ENCODE measurements around the gene TMBIM4.

TMBIM4 gene

GRCh38 chr12:66130267-66131066 lies 39.3 kb downstream of the TMBIM4 start, which contains the start of gene LLPH:
TSS of gene LLPH (minus strand) at chr12:66130750. CDS start at chr12:66129106, 1,644 bp downstream.
- DNase-seq (ENCODE audit: insufficient read length, low spot score) (peak; percentile 71), FAIRE-seq (peak; percentile 98)
- TF ChIP-seq TAF1 (IDR thresholded peaks at IDR 0.05; ENCODE audit: low read depth, low read length) (peak; percentile 98), POU2F2 (IDR thresholded peaks at IDR 0.05; ENCODE audit: low read depth, low read length) (peak; percentile 63; the same call in 1 of the 2 replicates), PAX5 (IDR thresholded peaks at IDR 0.05; ENCODE audit: insufficient read depth, low read length, severe bottlenecking) (no peak), POLR2AphosphoS5 (IDR thresholded peaks at IDR 0.05; ENCODE audit: low read depth, low read length) (peak; percentile 96), POLR2A (IDR thresholded peaks at IDR 0.05; ENCODE audit: low read depth, low read length) (peak; percentile 95), SPI1 (IDR thresholded peaks at IDR 0.05; ENCODE audit: low read depth, low read length) (peak; percentile 69)

GRCh38 chr12:66129934-66130266 lies 39.9 kb downstream of the TMBIM4 start:
- DNase-seq (ENCODE audit: insufficient read length, low spot score) (no peak), FAIRE-seq (no peak)
- TF ChIP-seq POLR2A (IDR thresholded peaks at IDR 0.05; ENCODE audit: low read depth, low read length) (no peak), TAF1 (IDR thresholded peaks at IDR 0.05; ENCODE audit: low read depth, low read length) (no peak), PAX5 (IDR thresholded peaks at IDR 0.05; ENCODE audit: insufficient read depth, low read length, severe bottlenecking) (no peak), SPI1 (IDR thresholded peaks at IDR 0.05; ENCODE audit: low read depth, low read length) (no peak), POU2F2 (IDR thresholded peaks at IDR 0.05; ENCODE audit: low read depth, low read length) (no peak), POLR2AphosphoS5 (IDR thresholded peaks at IDR 0.05; ENCODE audit: low read depth, low read length) (no peak)

- no peak for TF ChIP-seq TAF1 (IDR thresholded peaks at IDR 0.05; ENCODE audit: low read depth, low read length)
- TF ChIP-seq POU2F2 (IDR thresholded peaks at IDR 0.05; ENCODE audit: low read depth, low read length), result no peak
- TF ChIP-seq POLR2AphosphoS5 (IDR thresholded peaks at IDR 0.05; ENCODE audit: low read depth, low read length), result no peak
- TF ChIP-seq SPI1 (IDR thresholded peaks at IDR 0.05; ENCODE audit: low read depth, low read length), result no peak
- no peak for TF ChIP-seq PAX5 (IDR thresholded peaks at IDR 0.05; ENCODE audit: insufficient read depth, low read length, severe bottlenecking)
- TF ChIP-seq POLR2A (IDR thresholded peaks at IDR 0.05; ENCODE audit: low read depth, low read length), result no peak
- FAIRE-seq (no peak), DNase-seq (ENCODE audit: insufficient read length, low spot score) (no peak)
Observed at GRCh38 chr12:66127650-66128049, 42.1 kb downstream of the TMBIM4 start.

GRCh38 chr12:66120477-66120876 lies 49.3 kb downstream of the TMBIM4 start:
- DNase-seq (ENCODE audit: insufficient read length, low spot score), result no peak
- TF ChIP-seq POLR2AphosphoS5 (IDR thresholded peaks at IDR 0.05; ENCODE audit: low read depth, low read length) (no peak), SPI1 (IDR thresholded peaks at IDR 0.05; ENCODE audit: low read depth, low read length) (no peak), POU2F2 (IDR thresholded peaks at IDR 0.05; ENCODE audit: low read depth, low read length) (no peak), TAF1 (IDR thresholded peaks at IDR 0.05; ENCODE audit: low read depth, low read length) (no peak), PAX5 (IDR thresholded peaks at IDR 0.05; ENCODE audit: insufficient read depth, low read length, severe bottlenecking) (no peak), POLR2A (IDR thresholded peaks at IDR 0.05; ENCODE audit: low read depth, low read length) (no peak)
- FAIRE-seq, result no peak

- peak; percentile 40 for FAIRE-seq
- TF ChIP-seq TAF1 (IDR thresholded peaks at IDR 0.05; ENCODE audit: low read depth, low read length) (no peak), SPI1 (IDR thresholded peaks at IDR 0.05; ENCODE audit: low read depth, low read length) (peak; percentile 32; the same call in 1 of the 2 replicates)
- DNase-seq (ENCODE audit: insufficient read length, low spot score), result no peak
Observed at GRCh38 chr12:66119870-66120241, 49.9 kb downstream of the TMBIM4 start.

- DNase-seq (ENCODE audit: insufficient read length, low spot score) (no peak), FAIRE-seq (no peak)
- TF ChIP-seq POLR2A (IDR thresholded peaks at IDR 0.05; ENCODE audit: low read depth, low read length), result no peak
- no peak for TF ChIP-seq SPI1 (IDR thresholded peaks at IDR 0.05; ENCODE audit: low read depth, low read length)
- no peak for TF ChIP-seq POU2F2 (IDR thresholded peaks at IDR 0.05; ENCODE audit: low read depth, low read length)
- no peak for TF ChIP-seq PAX5 (IDR thresholded peaks at IDR 0.05; ENCODE audit: insufficient read depth, low read length, severe bottlenecking)
- no peak for TF ChIP-seq POLR2AphosphoS5 (IDR thresholded peaks at IDR 0.05; ENCODE audit: low read depth, low read length)
- no peak for TF ChIP-seq TAF1 (IDR thresholded peaks at IDR 0.05; ENCODE audit: low read depth, low read length)
Observed at GRCh38 chr12:66119229-66119869, 50.4 kb downstream of the TMBIM4 start.

GRCh38 chr12:66118240-66118891 lies 51.4 kb downstream of the TMBIM4 start:
- FAIRE-seq (no peak), DNase-seq (ENCODE audit: insufficient read length, low spot score) (no peak)
- TF ChIP-seq POLR2A (IDR thresholded peaks at IDR 0.05; ENCODE audit: low read depth, low read length) (no peak), POLR2AphosphoS5 (IDR thresholded peaks at IDR 0.05; ENCODE audit: low read depth, low read length) (no peak), SPI1 (IDR thresholded peaks at IDR 0.05; ENCODE audit: low read depth, low read length) (no peak), PAX5 (IDR thresholded peaks at IDR 0.05; ENCODE audit: insufficient read depth, low read length, severe bottlenecking) (no peak), TAF1 (IDR thresholded peaks at IDR 0.05; ENCODE audit: low read depth, low read length) (no peak), POU2F2 (IDR thresholded peaks at IDR 0.05; ENCODE audit: low read depth, low read length) (no peak)

- DNase-seq (ENCODE audit: insufficient read length, low spot score) (no peak), FAIRE-seq (no peak)
- TF ChIP-seq POU2F2 (IDR thresholded peaks at IDR 0.05; ENCODE audit: low read depth, low read length) (no peak), POLR2AphosphoS5 (IDR thresholded peaks at IDR 0.05; ENCODE audit: low read depth, low read length) (no peak), PAX5 (IDR thresholded peaks at IDR 0.05; ENCODE audit: insufficient read depth, low read length, severe bottlenecking) (no peak), POLR2A (IDR thresholded peaks at IDR 0.05; ENCODE audit: low read depth, low read length) (no peak), SPI1 (IDR thresholded peaks at IDR 0.05; ENCODE audit: low read depth, low read length) (no peak), TAF1 (IDR thresholded peaks at IDR 0.05; ENCODE audit: low read depth, low read length) (no peak)
Observed at GRCh38 chr12:66117242-66117641, 52.6 kb downstream of the TMBIM4 start.

GRCh38 chr12:66115071-66115600 lies 54.7 kb downstream of the TMBIM4 start:
- DNase-seq (ENCODE audit: insufficient read length, low spot score), result no peak
- TF ChIP-seq PAX5 (IDR thresholded peaks at IDR 0.05; ENCODE audit: insufficient read depth, low read length, severe bottlenecking) (no peak), POLR2A (IDR thresholded peaks at IDR 0.05; ENCODE audit: low read depth, low read length) (no peak), POU2F2 (IDR thresholded peaks at IDR 0.05; ENCODE audit: low read depth, low read length) (no peak), POLR2AphosphoS5 (IDR thresholded peaks at IDR 0.05; ENCODE audit: low read depth, low read length) (no peak), TAF1 (IDR thresholded peaks at IDR 0.05; ENCODE audit: low read depth, low read length) (no peak), SPI1 (IDR thresholded peaks at IDR 0.05; ENCODE audit: low read depth, low read length) (no peak)
- no peak for FAIRE-seq
